ENCODE measurements around the gene CYP24A1. TPM values are rescaled to one million over a fixed set of nuclear protein-coding genes. Genes with fewer than 3 reads are reported as not detected.

Gene CYP24A1
- total and polyA plus RNA-seq, 2 of the 13 experiments (the other 11 are each of a cell fraction or from before 2014, with no cell fraction given): 9.4 to 32.7 TPM

DNA sequence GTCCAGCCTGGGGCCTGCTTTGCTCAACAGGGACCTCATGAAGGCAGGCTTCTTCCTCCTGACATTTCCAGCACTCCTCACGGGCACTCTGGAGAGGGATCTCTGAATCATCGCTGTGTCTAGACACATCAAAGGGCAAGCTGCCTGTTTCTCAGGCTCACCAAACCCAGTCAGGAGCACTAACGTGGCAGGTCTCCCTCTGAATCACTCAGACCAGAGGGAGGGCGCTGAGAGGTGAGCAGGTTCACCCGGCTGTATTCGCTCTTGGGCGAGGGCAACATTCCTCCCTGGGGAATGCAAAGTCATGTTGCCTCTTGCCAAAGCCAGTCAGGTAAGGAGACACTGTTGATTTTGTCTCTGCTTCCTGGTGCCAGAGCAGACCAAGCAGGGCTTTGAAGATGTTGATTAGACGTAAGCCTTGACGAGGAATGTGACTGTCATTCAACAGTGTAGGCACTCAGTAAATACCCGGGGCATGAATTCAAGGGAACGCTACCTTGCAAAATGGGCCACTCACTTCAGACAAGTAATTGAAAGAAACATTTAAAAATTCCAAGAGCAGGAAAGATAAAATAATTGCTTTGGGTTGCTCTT lies 50.1 kb downstream of the CYP24A1 start (continued):
- TF ChIP-seq BRCA1 (CRISPR knock-in tag; IDR thresholded peaks at IDR 0.05) (no peak; the same call in none of the 2 replicates), HOXA9 (CRISPR knock-in tag; IDR thresholded peaks at IDR 0.05; ENCODE audit: borderline replicate concordance) (no peak), MXD1 (CRISPR knock-in tag; IDR thresholded peaks at IDR 0.05) (peak; percentile 46; the same call in 1 of the 2 replicates), HOXD1 (CRISPR knock-in tag; IDR thresholded peaks at IDR 0.05) (0 out of 2 replicates have a peak, but pooled peaks have one; percentile 74), PAWR (CRISPR knock-in tag; IDR thresholded peaks at IDR 0.05; ENCODE audit: borderline replicate concordance) (no peak), TSC22D2 (CRISPR knock-in tag; IDR thresholded peaks at IDR 0.05; ENCODE audit: borderline replicate concordance) (0 out of 2 replicates have a peak, but pooled peaks have one; percentile 30), NFE2 (CRISPR knock-in tag; IDR thresholded peaks at IDR 0.05) (peak; percentile 100), ZNF33B (CRISPR knock-in tag; IDR thresholded peaks at IDR 0.05) (0 out of 2 replicates have a peak, but pooled peaks have one; percentile 79), ZNF75D (CRISPR knock-in tag; IDR thresholded peaks at IDR 0.05; ENCODE audit: borderline replicate concordance) (no peak), TRIM24 (CRISPR knock-in tag; IDR thresholded peaks at IDR 0.05) (no peak), AGO1 (IDR thresholded peaks at IDR 0.05; ENCODE audit: low read depth, low read length, poor library complexity, severe bottlenecking) (no peak), ZNF644 (CRISPR knock-in tag; IDR thresholded peaks at IDR 0.05; ENCODE audit: low read depth) (peak; percentile 96), NR3C1 (CRISPR knock-in tag; IDR thresholded peaks at IDR 0.05) (no peak), NFATC3 (CRISPR knock-in tag; IDR thresholded peaks at IDR 0.05) (peak; percentile 81; the same call in 1 of the 2 replicates), YY1 (IDR thresholded peaks at IDR 0.05; ENCODE audit: insufficient read depth, insufficient replicate concordance, low read depth, low read length) (peak; percentile 40), MXD3 (CRISPR knock-in tag; IDR thresholded peaks at IDR 0.05) (peak; percentile 93; the same call in 1 of the 2 replicates), ZNF83 (CRISPR knock-in tag; IDR thresholded peaks at IDR 0.05; ENCODE audit: borderline replicate concordance) (peak; percentile 12; the same call in 1 of the 2 replicates), REL (CRISPR knock-in tag; conservative IDR thresholded peaks at IDR 0.05) (no peak; the same call in 1 of the 2 replicates), ZFY (CRISPR knock-in tag; IDR thresholded peaks at IDR 0.05) (peak; percentile 83), ZBTB34 (CRISPR knock-in tag; IDR thresholded peaks at IDR 0.05) (peak; percentile 99)
- TF ChIP-seq, protein P1, sequence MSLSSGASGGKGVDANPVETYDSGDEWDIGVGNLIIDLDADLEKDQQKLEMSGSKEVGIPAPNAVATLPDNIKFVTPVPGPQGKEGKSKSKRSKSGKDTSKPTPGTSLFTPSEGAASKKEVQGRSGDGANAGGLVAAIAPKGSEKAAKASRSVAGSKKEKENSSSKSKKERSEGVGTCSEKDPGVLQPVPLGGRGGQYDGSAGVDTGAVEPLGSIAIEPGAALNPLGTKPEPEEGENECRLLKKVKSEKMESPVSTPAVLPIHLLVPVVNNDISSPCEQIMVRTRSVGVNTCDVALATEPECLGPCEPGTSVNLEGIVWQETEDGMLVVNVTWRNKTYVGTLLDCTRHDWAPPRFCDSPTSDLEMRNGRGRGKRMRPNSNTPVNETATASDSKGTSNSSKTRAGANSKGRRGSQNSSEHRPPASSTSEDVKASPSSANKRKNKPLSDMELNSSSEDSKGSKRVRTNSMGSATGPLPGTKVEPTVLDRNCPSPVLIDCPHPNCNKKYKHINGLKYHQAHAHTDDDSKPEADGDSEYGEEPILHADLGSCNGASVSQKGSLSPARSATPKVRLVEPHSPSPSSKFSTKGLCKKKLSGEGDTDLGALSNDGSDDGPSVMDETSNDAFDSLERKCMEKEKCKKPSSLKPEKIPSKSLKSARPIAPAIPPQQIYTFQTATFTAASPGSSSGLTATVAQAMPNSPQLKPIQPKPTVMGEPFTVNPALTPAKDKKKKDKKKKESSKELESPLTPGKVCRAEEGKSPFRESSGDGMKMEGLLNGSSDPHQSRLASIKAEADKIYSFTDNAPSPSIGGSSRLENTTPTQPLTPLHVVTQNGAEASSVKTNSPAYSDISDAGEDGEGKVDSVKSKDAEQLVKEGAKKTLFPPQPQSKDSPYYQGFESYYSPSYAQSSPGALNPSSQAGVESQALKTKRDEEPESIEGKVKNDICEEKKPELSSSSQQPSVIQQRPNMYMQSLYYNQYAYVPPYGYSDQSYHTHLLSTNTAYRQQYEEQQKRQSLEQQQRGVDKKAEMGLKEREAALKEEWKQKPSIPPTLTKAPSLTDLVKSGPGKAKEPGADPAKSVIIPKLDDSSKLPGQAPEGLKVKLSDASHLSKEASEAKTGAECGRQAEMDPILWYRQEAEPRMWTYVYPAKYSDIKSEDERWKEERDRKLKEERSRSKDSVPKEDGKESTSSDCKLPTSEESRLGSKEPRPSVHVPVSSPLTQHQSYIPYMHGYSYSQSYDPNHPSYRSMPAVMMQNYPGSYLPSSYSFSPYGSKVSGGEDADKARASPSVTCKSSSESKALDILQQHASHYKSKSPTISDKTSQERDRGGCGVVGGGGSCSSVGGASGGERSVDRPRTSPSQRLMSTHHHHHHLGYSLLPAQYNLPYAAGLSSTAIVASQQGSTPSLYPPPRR (CRISPR knock-in tag; IDR thresholded peaks at IDR 0.05; ENCODE audit: borderline replicate concordance): peak; percentile 92
